K562 (cell line): ENCODE measurements around the gene RAI1. TPM values are rescaled to one million over a fixed set of nuclear protein-coding genes. Genes with fewer than 3 reads are reported as not detected.

Source experiments
- BACH1 ChIP-seq: fragments of 200-800 bp; sonication (Bioruptor generic); IDR thresholded peaks from 2 replicates; pipeline ENCODE4 v1.6.1; 2016; ENCODE audit warnings: missing genetic modification characterization, missing compliant biosample characterization
- CBX2 ChIP-seq: fragments of 200-600 bp; sonication (generic); IDR thresholded peaks from one replicate; pipeline ENCODE4 v1.6.1; 2012; ENCODE audit warnings: mild to moderate bottlenecking, low read length, inconsistent platforms; ENCODE audit not compliant: insufficient read depth, poor library complexity, severe bottlenecking
- E4F1 ChIP-seq: fragments of 250-450 bp; sonication (Bioruptor Pico); IDR thresholded peaks from 2 replicates; pipeline ENCODE4 v1.5.0; 2021; ENCODE audit warnings: mild to moderate bottlenecking, borderline replicate concordance
- HDAC6 ChIP-seq: IDR thresholded peaks from 2 replicates; pipeline ENCODE4 v1.6.1; 2012; ENCODE audit warnings: low read depth, mild to moderate bottlenecking, control low read depth, inconsistent platforms, low read length, moderate library complexity
- PCBP1 ChIP-seq: fragments of 200-400 bp; formaldehyde crosslinking; IDR thresholded peaks from 2 replicates; pipeline ENCODE4 v1.6.1; 2018; ENCODE audit warnings: mild to moderate bottlenecking, low read depth, low read length; ENCODE audit not compliant: poor library complexity, severe bottlenecking
- PTTG1 ChIP-seq: fragments of 450-650 bp; IDR thresholded peaks from 2 replicates; pipeline ENCODE4 v1.6.1; 2016; ENCODE audit warnings: low read depth, mild to moderate bottlenecking, missing genetic modification characterization, missing compliant biosample characterization
- RERE ChIP-seq: sonication (generic); formaldehyde crosslinking; IDR thresholded peaks from 2 replicates; pipeline ENCODE4 v1.8.0; 2023; ENCODE audit warnings: missing genetic modification reagents, mild to moderate bottlenecking, borderline replicate concordance
- SIN3B ChIP-seq: fragments of 450-650 bp; IDR thresholded peaks from 2 replicates; pipeline ENCODE4 v1.6.1; 2017; ENCODE audit warnings: low read depth, mild to moderate bottlenecking, moderate library complexity
- U2AF1 ChIP-seq: fragments of 200-400 bp; formaldehyde crosslinking; optimal IDR thresholded peaks from 2 replicates; pipeline ENCODE3; 2017; ENCODE audit warnings: mild to moderate bottlenecking, low read depth, low read length, moderate library complexity
- ZNF3 ChIP-seq: fragments of 250-450 bp; sonication (Bioruptor Pico); IDR thresholded peaks from 2 replicates; pipeline ENCODE4 v1.5.0; 2021; ENCODE audit warnings: mild to moderate bottlenecking, moderate library complexity
- polyA plus RNA-seq, 8 experiments: library from polyadenylated mRNA; depleted of rRNA in 4 of 8; stranded (reverse) in 5 of 8; unstranded in 3 of 8; fragments of >200 nt; fragmentation: Nextera tagmentation in 2 of 8; fragmentation: Illumina TruSeq in 1 of 8; extraction: Ambion mirVana in 2 of 8; extraction: Trizol in 1 of 8; gene quantifications; 2 replicates each; pipeline versions ENCODE4 v1.2.1 to v1.2.3, GENCODE V29; 2011 to 2014; ENCODE audit warnings: inconsistent platforms in 1 of 8, missing spikeins in 1 of 8
- total RNA-seq, 7 experiments: library from RNA; depleted of rRNA in 6 of 7; stranded (reverse); fragments of >200 nt in 6 of 7; fragmentation: Illumina TruSeq in 2 of 7; extraction: Trizol in 2 of 7; gene quantifications; 2 replicates each; pipeline versions ENCODE4 v1.2.1 to v1.2.3, GENCODE V29; 2011 to 2021; ENCODE audit warnings: low replicate concordance in 1 of 7

RAI1 gene
- total and polyA plus RNA-seq, 9 of the 15 experiments (the other 6 are each of a cell fraction or from before 2014, with no cell fraction given) = 0.68 to 19.9 (median 5.5) TPM

- no peak for TF ChIP-seq CBX2
- no peak for TF ChIP-seq ZNF3
- TF ChIP-seq PTTG1 (tag) = no peak
- no peak for TF ChIP-seq U2AF1
- TF ChIP-seq E4F1 (CRISPR knock-in tag) = no peak
- no peak for TF ChIP-seq BACH1
- no peak for TF ChIP-seq SIN3B
- TF ChIP-seq RERE (CRISPR knock-in tag) = no peak
- no peak for TF ChIP-seq PCBP1
- no peak for TF ChIP-seq HDAC6
Measured at GRCh38 chr17:17767887-17768418, 86.7 kb downstream of the RAI1 start (continued).
